Bone marrow (tissue), 2 donors: Measurements from ENCODE around the gene GRIPAP1.

ENCODE experiments used
- DNase-seq, 2 donors: peaks; one replicate each; lab custom pipeline; 2025; lab: John Stamatoyannopoulos, UW

The GRIPAP1 gene

GRCh38 chrX:48923771-48924170 lies 78.3 kb downstream of the GRIPAP1 start:
- DNase-seq = no peak
